ACC112 (cell line): ENCODE results near the gene KCNQ1OT1.

Experiments
- H2AFZ ChIP-seq: fragments of 200-600 bp; sonication (generic); one replicate; pipeline ENCODE4 v1.6.0; 2017; ENCODE audit warnings: antibody characterized with exemption, low read length; ENCODE audit not compliant: unreplicated experiment
- H3K27ac ChIP-seq: fragments of 200-600 bp; sonication (generic); 2 replicates; pipeline ENCODE4 v1.5.1; 2014; ENCODE audit warnings: low read depth, mild to moderate bottlenecking, antibody characterized with exemption, low read length, moderate library complexity
- H3K27me3 ChIP-seq: fragments of 200-600 bp; sonication (generic); 2 replicates; pipeline ENCODE4 v1.6.1; 2014; ENCODE audit warnings: mild to moderate bottlenecking, antibody characterized with exemption, low read length, moderate library complexity, mixed read lengths; ENCODE audit not compliant: insufficient read depth
- H3K36me3 ChIP-seq: fragments of 200-600 bp; sonication (generic); 2 replicates; pipeline ENCODE4 v1.6.1; 2016; ENCODE audit warnings: mild to moderate bottlenecking, antibody characterized with exemption, low read length, moderate library complexity, mixed read lengths; ENCODE audit not compliant: insufficient read depth
- H3K4me1 ChIP-seq: fragments of 200-600 bp; sonication (generic); one replicate; pipeline ENCODE4 v1.6.1; 2016; ENCODE audit warnings: low read length, mixed read lengths; ENCODE audit not compliant: insufficient read depth, unreplicated experiment, control insufficient read depth
- H3K4me3 ChIP-seq: fragments of 200-600 bp; sonication (generic); 2 replicates; pipeline ENCODE4 v1.5.1; 2014; ENCODE audit warnings: mild to moderate bottlenecking, low read depth, low read length
- H3K79me2 ChIP-seq: fragments of 200-600 bp; sonication (generic); one replicate; pipeline ENCODE4 v1.6.0; 2016; ENCODE audit warnings: low read length; ENCODE audit not compliant: control insufficient read depth, unreplicated experiment, insufficient read depth

The KCNQ1OT1 gene

DNA sequence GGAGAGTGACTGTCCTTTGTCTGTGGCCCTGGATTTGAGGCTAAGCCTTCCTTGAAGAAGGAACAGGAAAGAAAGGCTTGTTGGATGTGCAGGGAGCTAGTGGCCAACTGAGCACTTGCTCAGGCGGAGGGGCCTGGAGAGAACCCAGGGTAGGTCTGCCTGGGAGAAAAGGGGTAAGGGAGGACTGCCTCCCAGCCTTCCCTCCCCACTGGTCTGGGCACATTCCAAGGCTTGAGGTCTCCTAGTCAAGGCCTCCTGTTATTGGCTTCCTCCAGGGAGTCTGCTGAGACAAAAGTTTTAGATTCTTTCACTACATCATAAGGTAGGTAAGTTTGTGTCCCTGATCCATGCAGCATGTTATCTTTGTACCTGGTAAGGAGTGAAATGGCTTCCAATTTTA, 15.2 kb downstream of the KCNQ1OT1 start:
- H3K27ac ChIP-seq, result no peak overlapping the region
- no peak overlapping the region for H3K4me3 ChIP-seq
- no peak overlapping the region for H2AFZ ChIP-seq
- peaks cover 51% of the 10 kb centered on the region for H3K79me2 ChIP-seq
- H3K27me3 ChIP-seq, result no peaks in the 10 kb centered on the region
- no peaks in the 10 kb centered on the region for H3K4me1 ChIP-seq
- H3K36me3 ChIP-seq, result no peaks in the 10 kb centered on the region

DNA sequence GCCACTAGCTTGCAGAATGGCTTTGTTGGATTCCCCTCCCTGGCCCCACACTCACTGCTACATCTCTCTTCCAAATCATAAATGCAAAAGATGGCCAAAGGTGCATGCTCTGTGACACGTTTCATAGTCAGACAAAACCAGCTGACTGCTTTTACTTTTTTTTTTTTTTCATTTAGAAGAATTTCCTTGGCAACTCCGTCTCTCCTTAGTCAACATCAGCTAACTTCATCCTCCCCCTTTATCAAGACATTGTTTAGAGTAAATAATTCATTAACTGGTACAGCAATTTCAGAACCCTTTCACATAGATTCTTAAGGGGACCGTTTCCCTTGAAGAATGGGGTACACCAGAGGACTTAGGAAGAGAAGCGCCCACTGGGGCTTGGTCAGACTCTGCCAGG, 16.0 kb downstream of the KCNQ1OT1 start:
- H3K4me3 ChIP-seq, result no peak overlapping the region
- no peak overlapping the region for H2AFZ ChIP-seq
- H3K4me1 ChIP-seq, result no peaks in the 10 kb centered on the region
- no peaks in the 10 kb centered on the region for H3K27me3 ChIP-seq
- no peaks in the 10 kb centered on the region for H3K36me3 ChIP-seq
- H3K27ac ChIP-seq, result no peak overlapping the region
- peaks cover 47% of the 10 kb centered on the region for H3K79me2 ChIP-seq

DNA sequence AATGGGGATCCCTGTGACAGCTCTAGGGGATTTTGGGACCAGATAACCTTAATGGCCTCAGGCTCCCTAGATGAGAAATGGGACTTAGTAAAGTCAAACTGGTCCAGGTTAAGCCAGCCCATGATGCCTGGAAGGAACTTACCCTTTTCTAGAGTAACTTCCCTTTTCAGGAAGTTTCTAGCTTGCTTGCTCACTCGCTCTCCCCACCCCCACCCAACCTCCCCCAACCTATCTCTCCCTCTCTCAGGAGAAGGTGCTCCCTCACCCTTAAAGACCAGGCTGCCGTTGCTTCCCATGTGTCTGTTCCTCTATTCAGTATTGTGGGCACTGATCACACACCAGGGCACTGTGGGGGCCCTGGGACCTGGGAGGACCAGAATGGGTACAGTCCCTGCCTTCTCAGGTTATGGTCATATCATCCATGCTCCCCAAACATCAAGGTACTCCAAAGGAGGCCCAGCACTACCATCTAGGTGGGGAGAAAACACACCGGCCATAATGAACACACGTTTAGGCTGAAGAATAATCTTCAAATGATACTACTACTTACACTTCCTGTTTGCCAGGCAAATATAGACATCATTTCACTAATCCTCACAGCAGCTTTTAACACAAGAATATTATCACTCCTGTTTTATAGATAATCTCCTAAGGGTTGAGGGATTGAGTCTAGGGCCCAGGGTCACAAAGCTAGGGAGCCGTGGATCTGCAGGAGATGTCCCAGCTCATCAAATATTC, 18.2 kb downstream of the KCNQ1OT1 start:
- Histone ChIP-seq H3K36me3 (no peaks in the 10 kb centered on the region), H3K79me2 (peaks cover 45% of the 10 kb centered on the region), H3K4me3 (no peak overlapping the region), H3K4me1 (no peaks in the 10 kb centered on the region), H3K27ac (no peak overlapping the region), H2AFZ (no peak overlapping the region), H3K27me3 (no peaks in the 10 kb centered on the region)

DNA sequence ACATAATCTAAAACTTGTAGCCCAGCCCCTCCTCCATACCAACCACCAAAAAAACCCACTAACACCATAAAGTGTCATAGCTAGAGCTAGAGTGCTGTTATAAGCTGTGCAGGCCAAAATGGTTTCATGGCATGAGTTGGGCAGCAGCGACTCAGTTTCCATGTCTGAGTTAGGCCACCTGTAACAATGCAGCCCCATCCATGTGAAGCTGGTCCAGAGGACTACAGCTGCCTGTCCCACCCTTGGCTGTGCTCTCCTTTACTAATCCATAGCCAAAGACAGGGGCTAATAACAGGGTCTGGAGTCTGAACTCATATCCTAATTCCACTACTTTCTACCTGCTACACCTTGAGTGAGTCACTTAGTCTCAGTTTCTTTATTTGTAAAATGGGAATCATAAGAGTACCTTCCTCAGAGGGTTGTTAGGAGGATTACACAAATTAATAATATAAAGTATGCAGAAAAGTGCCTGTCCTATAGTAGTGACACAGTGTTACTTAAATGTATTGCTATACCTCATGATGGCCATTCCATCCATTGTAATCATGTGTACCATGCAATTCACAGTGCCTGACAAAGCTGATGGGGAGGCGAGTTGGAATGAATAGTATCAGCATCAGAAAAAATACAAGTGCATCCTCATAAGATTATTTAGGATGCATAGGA, 20.6 kb downstream of the KCNQ1OT1 start:
- H3K27me3 ChIP-seq, result no peaks in the 10 kb centered on the region
- no peaks in the 10 kb centered on the region for H3K4me1 ChIP-seq
- H3K4me3 ChIP-seq, result no peak overlapping the region
- peaks cover 39% of the 10 kb centered on the region for H3K79me2 ChIP-seq
- no peaks in the 10 kb centered on the region for H3K36me3 ChIP-seq
- H3K27ac ChIP-seq, result no peak overlapping the region
- H2AFZ ChIP-seq, result no peak overlapping the region

DNA sequence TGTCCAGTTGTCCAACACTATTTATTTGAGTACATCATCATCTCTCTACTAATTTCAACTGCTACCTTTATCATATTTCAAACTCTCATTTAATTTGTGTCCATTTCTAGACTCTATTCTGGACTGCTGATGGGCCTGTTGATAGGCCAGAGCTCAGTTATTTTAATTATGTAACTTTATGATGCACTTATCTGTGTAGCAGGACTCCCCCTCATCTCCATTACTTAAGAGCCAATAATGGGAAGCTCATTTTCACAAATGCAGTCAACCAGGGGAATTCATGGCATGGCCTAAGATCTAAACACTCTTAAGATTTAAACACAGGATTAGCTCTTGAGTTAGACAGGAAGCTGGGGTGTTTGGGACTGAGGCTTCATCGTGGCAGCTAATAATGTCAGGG, 21.4 kb downstream of the KCNQ1OT1 start:
- Histone ChIP-seq H3K27me3 (no peaks in the 10 kb centered on the region), H3K27ac (no peak overlapping the region), H2AFZ (no peak overlapping the region), H3K4me1 (no peaks in the 10 kb centered on the region), H3K79me2 (peaks cover 38% of the 10 kb centered on the region), H3K36me3 (no peaks in the 10 kb centered on the region), H3K4me3 (no peak overlapping the region)

DNA sequence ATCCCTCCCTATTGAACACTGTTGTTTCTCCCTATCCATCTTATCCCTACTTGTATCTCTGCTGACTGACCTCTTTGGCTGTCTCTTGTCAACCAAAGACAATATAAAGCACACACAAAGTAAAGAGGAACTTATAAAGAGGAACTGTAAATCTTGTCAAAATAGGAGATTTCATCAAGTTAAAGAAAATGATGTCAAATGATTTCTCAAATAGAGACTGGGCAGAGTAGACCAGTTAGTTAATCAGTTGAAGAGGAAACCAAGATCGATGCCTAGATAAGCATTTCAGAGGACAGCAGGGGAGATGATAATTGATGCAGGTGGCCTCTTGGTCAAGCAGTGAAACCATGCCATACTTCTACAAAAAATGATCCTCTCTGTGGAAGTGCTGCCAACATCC, 22.7 kb downstream of the KCNQ1OT1 start:
- no peak overlapping the region for H3K27ac ChIP-seq

DNA sequence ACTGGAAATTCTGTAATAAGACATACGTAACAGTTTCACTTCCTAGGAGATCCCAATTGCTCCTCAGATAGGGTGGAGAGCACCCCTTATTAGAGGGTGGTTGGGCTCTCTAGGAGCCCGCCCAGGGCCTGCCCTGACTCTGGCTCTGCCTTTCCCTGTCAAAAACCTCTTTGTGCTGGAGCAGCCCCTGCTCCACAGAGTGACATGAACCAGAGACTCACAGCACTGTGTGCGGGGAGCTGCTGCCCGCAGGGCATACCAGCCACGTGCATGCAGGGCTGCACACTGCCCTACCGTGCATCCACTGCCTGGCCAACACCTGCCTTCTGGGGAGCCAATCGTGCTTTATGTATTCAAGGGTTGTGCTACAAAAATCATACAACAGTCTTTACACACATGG, 24.3 kb downstream of the KCNQ1OT1 start:
- Histone ChIP-seq H3K79me2 (peaks cover 32% of the 10 kb centered on the region), H3K36me3 (no peaks in the 10 kb centered on the region), H3K4me1 (no peaks in the 10 kb centered on the region), H2AFZ (no peak overlapping the region), H3K27ac (no peak overlapping the region), H3K27me3 (no peaks in the 10 kb centered on the region), H3K4me3 (no peak overlapping the region)

More for the DNA sequence above, 22.7 kb downstream of the KCNQ1OT1 start:
- H3K36me3 ChIP-seq, result no peaks in the 10 kb centered on the region
- H3K4me3 ChIP-seq, result no peak overlapping the region
- H3K4me1 ChIP-seq, result no peaks in the 10 kb centered on the region
- H2AFZ ChIP-seq, result no peak overlapping the region
- H3K27me3 ChIP-seq, result no peaks in the 10 kb centered on the region
- H3K79me2 ChIP-seq, result peaks cover 35% of the 10 kb centered on the region

DNA sequence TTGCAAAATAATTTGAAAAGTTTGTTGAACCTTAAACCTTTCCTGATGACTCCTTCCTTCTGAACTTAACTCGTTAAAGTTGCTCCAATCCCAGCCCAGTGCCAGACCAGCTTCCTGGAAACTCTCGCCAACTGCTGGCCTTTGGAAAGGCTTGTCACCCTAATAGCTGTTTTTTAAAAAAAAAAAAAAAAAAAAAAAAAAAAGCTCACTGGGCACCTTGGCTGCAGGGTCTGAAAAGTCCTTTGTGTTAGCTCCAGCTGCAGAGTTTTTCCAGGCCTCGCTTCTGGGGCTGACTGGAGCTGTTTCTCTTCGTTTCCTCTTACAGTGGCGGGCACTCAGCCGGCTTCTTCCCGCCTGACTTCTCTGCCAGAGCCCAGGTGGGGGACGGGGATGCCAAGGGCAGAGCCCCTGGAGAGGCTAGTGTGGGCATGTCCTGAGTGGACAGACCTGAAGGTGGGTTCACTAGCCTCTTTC, 25.1 kb downstream of the KCNQ1OT1 start:
- Histone ChIP-seq H3K36me3 (no peaks in the 10 kb centered on the region), H3K4me1 (no peaks in the 10 kb centered on the region), H2AFZ (no peak overlapping the region), H3K27me3 (no peaks in the 10 kb centered on the region), H3K4me3 (no peak overlapping the region), H3K27ac (no peak overlapping the region), H3K79me2 (peaks cover 32% of the 10 kb centered on the region)

DNA sequence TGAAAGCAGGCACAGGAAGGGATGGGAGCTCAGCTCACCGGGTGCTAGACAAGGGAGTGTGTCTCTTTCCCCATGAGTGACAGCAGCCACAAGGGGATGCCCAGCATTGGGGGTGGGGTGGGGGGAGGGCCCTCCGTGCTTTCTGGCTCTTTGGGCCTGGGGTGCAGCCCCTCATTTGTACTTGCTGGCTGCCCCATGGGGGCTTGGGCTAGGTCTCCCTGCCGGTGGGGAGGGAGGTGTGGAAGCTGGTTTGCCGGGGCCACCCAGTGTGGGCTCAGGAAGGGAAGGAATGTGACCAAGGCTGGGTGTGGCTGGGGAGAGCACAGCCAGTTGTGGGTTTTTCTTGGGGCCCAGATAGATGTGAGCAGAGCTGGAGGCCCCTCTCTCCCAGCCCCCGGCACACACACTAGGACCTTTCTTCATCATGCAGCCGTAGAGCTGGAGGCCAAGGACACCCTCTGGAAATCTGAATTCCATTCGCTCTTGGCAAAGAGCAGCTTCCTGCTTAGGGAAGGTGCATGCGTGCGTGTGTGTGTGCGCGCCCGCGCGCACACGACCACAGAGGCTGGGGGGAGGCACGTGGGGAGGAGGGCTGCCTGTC, 25.8 kb downstream of the KCNQ1OT1 start:
- no peaks in the 10 kb centered on the region for H3K36me3 ChIP-seq
- H3K4me1 ChIP-seq, result no peaks in the 10 kb centered on the region
- H3K27me3 ChIP-seq, result no peaks in the 10 kb centered on the region
- H2AFZ ChIP-seq, result no peak overlapping the region
- no peak overlapping the region for H3K4me3 ChIP-seq
- H3K27ac ChIP-seq, result no peak overlapping the region
- H3K79me2 ChIP-seq, result peaks cover 27% of the 10 kb centered on the region

DNA sequence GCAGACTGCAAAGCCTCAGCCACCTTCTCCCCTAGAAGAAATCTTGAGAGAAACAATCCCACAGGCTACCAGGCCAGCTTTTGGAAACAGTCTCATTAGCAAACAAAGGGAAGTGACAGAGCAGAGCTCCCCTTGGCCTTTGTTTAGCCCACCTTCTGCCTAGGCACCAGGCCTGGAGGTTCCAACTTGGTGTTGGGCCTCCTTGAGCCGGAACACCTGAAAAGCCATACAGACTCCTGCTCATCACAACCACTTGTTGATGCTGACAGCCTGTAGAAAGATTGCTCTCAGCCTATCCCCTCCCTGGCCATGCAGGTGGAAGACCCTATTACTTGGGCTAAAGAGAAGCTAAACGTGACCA, 26.6 kb downstream of the KCNQ1OT1 start:
- H3K36me3 ChIP-seq, result 0 out of 2 replicates have a peak, but pooled peaks cover 7% of the 10 kb centered on the region
- no peaks in the 10 kb centered on the region for H3K27me3 ChIP-seq
- H2AFZ ChIP-seq, result no peak overlapping the region
- no peaks in the 10 kb centered on the region for H3K4me1 ChIP-seq
- peaks cover 27% of the 10 kb centered on the region for H3K79me2 ChIP-seq
- no peak overlapping the region for H3K27ac ChIP-seq
- no peak overlapping the region for H3K4me3 ChIP-seq
